Measurements from ENCODE around the gene SCAMP3. TPM values are rescaled to one million over a fixed set of nuclear protein-coding genes. Genes with fewer than 3 reads are reported as not detected.

SCAMP3 gene
- total RNA-seq, 1 experiment from 2014 or later = 64.2 TPM

DNA sequence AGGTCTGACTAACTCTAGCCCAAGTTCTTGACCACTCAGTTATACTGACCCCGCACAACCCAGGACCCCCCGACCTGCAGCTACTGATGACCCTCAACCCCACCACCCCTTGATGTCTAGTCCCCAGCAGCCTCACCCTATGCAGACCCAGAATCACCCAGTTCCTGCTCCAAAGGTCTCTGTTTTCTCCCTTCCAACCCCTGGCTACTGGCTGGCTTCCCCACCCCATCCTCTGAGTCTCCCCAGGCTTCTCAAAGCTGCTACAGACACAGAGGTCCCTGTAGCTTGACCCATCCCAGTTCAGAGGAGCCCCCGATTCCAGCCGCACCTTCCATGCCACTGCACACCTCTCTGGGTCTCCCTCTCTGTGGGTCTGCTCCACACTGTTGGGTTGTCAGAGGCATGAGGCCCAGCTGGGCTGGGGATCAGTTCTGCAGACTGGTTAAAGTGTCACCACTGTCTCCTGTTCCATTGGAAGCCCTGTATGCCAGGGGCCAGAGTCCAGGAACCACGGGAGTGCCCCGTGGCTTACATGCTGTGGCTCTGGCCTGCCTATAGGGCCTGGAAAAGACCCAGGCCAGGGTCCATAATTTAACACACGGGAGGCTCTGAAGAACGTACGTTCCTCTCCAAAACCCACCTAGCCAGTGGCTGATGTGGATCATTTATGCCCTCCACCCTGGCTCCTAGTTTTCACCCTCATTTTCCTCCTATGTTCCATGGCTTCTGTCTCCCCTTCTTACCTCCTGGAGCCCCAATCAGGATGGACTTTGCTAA, 38.6 kb upstream of the SCAMP3 start:
- Histone ChIP-seq H3K9me3 (ENCODE audit: control insufficient read depth in 1 of 2, insufficient read depth in 1 of 2, low read depth in 1 of 2, low read length in 2 of 2) (no peaks in the 10 kb centered on the region), H3K4me1 (ENCODE audit: control insufficient read depth in 1 of 2, insufficient read depth in 2 of 2, low read length in 2 of 2) (peaks cover 0 to 3% of the 10 kb centered on the region in 2 experiments; a peak in 2 of 4 replicates), H3K36me3 (ENCODE audit: control insufficient read depth in 1 of 2, insufficient read depth in 2 of 2, low read length in 2 of 2) (no peaks in the 10 kb centered on the region), H3K79me2 (ENCODE audit: insufficient read depth, low read length) (no peaks in the 10 kb centered on the region), H2AFZ (ENCODE audit: low read depth, low read length, poor library complexity, severe bottlenecking) (no peak overlapping the region), H3K9me2 (ENCODE audit: insufficient read depth) (no peaks in the 10 kb centered on the region), H3K27me3 (ENCODE audit: insufficient read depth, low read length) (no peaks in the 10 kb centered on the region), H3K27ac (ENCODE audit: low read depth, low read length) (no peak overlapping the region), H3K4me2 (ENCODE audit: low read length) (no peak overlapping the region), H3K9ac (ENCODE audit: low read length) (no peak overlapping the region), H3K4me3 (replicated peaks in 1 of 2; ENCODE audit: low read depth in 1 of 2, low read length in 2 of 2) (no peak overlapping the region), H4K20me1 (ENCODE audit: insufficient read depth) (no peaks in the 10 kb centered on the region)
- no TSS peak for BruUV-seq (replicated peaks)
- TF ChIP-seq POLR2AphosphoS5 (IDR thresholded peaks at IDR 0.05; ENCODE audit: low read depth, low read length) (no peak), FOSL1 (IDR thresholded peaks at IDR 0.05; ENCODE audit: low read depth) (no peak), EZH2 (IDR thresholded peaks at IDR 0.05) (no peak), EGR1 (IDR thresholded peaks at IDR 0.05; ENCODE audit: low read depth) (no peak), SRF (IDR thresholded peaks at IDR 0.05; ENCODE audit: low read depth) (no peak), SIN3A (IDR thresholded peaks at IDR 0.05; ENCODE audit: low read depth) (no peak), YY1 (IDR thresholded peaks at IDR 0.05; ENCODE audit: extremely low read depth, insufficient replicate concordance, low read depth, low read length) (no peak), ZFX (IDR thresholded peaks at IDR 0.05) (no peak), EZH2phosphoT487 (IDR thresholded peaks at IDR 0.05; ENCODE audit: borderline replicate concordance) (no peak)
- TF ChIP-seq, protein P1, sequence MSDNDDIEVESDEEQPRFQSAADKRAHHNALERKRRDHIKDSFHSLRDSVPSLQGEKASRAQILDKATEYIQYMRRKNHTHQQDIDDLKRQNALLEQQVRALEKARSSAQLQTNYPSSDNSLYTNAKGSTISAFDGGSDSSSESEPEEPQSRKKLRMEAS (IDR thresholded peaks at IDR 0.05) = no peak
- TF ChIP-seq, protein P2, sequence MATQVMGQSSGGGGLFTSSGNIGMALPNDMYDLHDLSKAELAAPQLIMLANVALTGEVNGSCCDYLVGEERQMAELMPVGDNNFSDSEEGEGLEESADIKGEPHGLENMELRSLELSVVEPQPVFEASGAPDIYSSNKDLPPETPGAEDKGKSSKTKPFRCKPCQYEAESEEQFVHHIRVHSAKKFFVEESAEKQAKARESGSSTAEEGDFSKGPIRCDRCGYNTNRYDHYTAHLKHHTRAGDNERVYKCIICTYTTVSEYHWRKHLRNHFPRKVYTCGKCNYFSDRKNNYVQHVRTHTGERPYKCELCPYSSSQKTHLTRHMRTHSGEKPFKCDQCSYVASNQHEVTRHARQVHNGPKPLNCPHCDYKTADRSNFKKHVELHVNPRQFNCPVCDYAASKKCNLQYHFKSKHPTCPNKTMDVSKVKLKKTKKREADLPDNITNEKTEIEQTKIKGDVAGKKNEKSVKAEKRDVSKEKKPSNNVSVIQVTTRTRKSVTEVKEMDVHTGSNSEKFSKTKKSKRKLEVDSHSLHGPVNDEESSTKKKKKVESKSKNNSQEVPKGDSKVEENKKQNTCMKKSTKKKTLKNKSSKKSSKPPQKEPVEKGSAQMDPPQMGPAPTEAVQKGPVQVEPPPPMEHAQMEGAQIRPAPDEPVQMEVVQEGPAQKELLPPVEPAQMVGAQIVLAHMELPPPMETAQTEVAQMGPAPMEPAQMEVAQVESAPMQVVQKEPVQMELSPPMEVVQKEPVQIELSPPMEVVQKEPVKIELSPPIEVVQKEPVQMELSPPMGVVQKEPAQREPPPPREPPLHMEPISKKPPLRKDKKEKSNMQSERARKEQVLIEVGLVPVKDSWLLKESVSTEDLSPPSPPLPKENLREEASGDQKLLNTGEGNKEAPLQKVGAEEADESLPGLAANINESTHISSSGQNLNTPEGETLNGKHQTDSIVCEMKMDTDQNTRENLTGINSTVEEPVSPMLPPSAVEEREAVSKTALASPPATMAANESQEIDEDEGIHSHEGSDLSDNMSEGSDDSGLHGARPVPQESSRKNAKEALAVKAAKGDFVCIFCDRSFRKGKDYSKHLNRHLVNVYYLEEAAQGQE (IDR thresholded peaks at IDR 0.05; ENCODE audit: low read depth) = no peak
- ChIA-PET POLR2A (no interaction called here), RAD21 (ENCODE audit: low non-redundant PET in 1 of 2, low total read pairs in 2 of 2, uncharacterized antibody in 2 of 2, unreplicated experiment in 2 of 2) (no interaction called here), CTCF (no interaction called here)
- intact Hi-C loops (cut with micrococcal nuclease) = no loop called here
- DNase-seq (ENCODE audit: low read depth, low spot score) (no peak), ATAC-seq (no peak)
